Jurkat, Clone E6-1 (cell line): ENCODE results near the gene ETS1.

Experiments used
- DNase-seq: peaks from one replicate; pipeline ENCODE4 v3.0.0-alpha.2; 2011; ENCODE audit warnings: low read depth, low spot score
- H3K4me3 ChIP-seq: 2 replicates; pipeline ENCODE4 v1.5.1; 2011; ENCODE audit warnings: mild to moderate bottlenecking, low read length, control low read depth, moderate library complexity

Gene ETS1

GRCh38 chr11:128598506-128599150 lies 11.3 kb upstream of the ETS1 start:
- DNase-seq, result no peak
- H3K4me3 ChIP-seq, result no peak overlapping the region

- no peak for DNase-seq
- H3K4me3 ChIP-seq, result no peak overlapping the region
Measured at GRCh38 chr11:128598096-128598495, 10.7 kb upstream of the ETS1 start.

GRCh38 chr11:128597209-128597608 lies 9.9 kb upstream of the ETS1 start:
- DNase-seq, result no peak
- no peak overlapping the region for H3K4me3 ChIP-seq

GRCh38 chr11:128596250-128596649 lies 8.9 kb upstream of the ETS1 start:
- no peak overlapping the region for H3K4me3 ChIP-seq
- no peak for DNase-seq

GRCh38 chr11:128595775-128596174 lies 8.4 kb upstream of the ETS1 start:
- H3K4me3 ChIP-seq, result no peak overlapping the region
- no peak for DNase-seq

GRCh38 chr11:128595221-128595620 lies 7.9 kb upstream of the ETS1 start:
- no peak overlapping the region for H3K4me3 ChIP-seq
- no peak for DNase-seq

- DNase-seq, result no peak
- H3K4me3 ChIP-seq, result no peak overlapping the region
Measured at GRCh38 chr11:128594226-128594625, 6.9 kb upstream of the ETS1 start.

GRCh38 chr11:128593281-128593680 lies 5.9 kb upstream of the ETS1 start:
- H3K4me3 ChIP-seq, result no peak overlapping the region
- no peak for DNase-seq

GRCh38 chr11:128592454-128592853 lies 5.1 kb upstream of the ETS1 start:
- DNase-seq, result no peak
- H3K4me3 ChIP-seq, result no peak overlapping the region

- H3K4me3 ChIP-seq, result no peak overlapping the region
- DNase-seq, result no peak
Measured at GRCh38 chr11:128590587-128590986, 3.2 kb upstream of the ETS1 start.

GRCh38 chr11:128589998-128590397 lies 2.6 kb upstream of the ETS1 start:
- H3K4me3 ChIP-seq, result no peak overlapping the region
- DNase-seq, result no peak

GRCh38 chr11:128588093-128588492 lies 735 bp upstream of the ETS1 start:
- DNase-seq, result no peak
- no peak overlapping the region for H3K4me3 ChIP-seq

GRCh38 chr11:128586689-128587088 lies 669 bp downstream of the ETS1 start:
- H3K4me3 ChIP-seq, result no peak overlapping the region
- no peak for DNase-seq

GRCh38 chr11:128585498-128586238 lies 1.7 kb downstream of the ETS1 start:
- no peak for DNase-seq
- no peak overlapping the region for H3K4me3 ChIP-seq

GRCh38 chr11:128584253-128584652 lies 3.1 kb downstream of the ETS1 start:
- no peak for DNase-seq
- H3K4me3 ChIP-seq, result no peak overlapping the region

- no peak overlapping the region for H3K4me3 ChIP-seq
- DNase-seq, result no peak
Measured at GRCh38 chr11:128582496-128583366, 4.6 kb downstream of the ETS1 start.

- H3K4me3 ChIP-seq, result no peak overlapping the region
- DNase-seq, result no peak
Measured at GRCh38 chr11:128581561-128582272, 5.6 kb downstream of the ETS1 start.

- H3K4me3 ChIP-seq, result no peak overlapping the region
- no peak for DNase-seq
Measured at GRCh38 chr11:128580612-128581011, 6.7 kb downstream of the ETS1 start.

- H3K4me3 ChIP-seq, result no peak overlapping the region
- no peak for DNase-seq
Measured at GRCh38 chr11:128579798-128580504, 7.4 kb downstream of the ETS1 start.
